Mesangial cell (primary cell): Measurements from ENCODE around the gene RBBP8NL. TPM values are rescaled to one million over a fixed set of nuclear protein-coding genes. Genes with fewer than 3 reads are reported as not detected.

Experiments
- total RNA-seq: library from RNA; depleted of rRNA; stranded (reverse); fragments of >200 nt; gene quantifications from 2 replicates; pipeline ENCODE4 v1.2.3, GENCODE V29; 2015

Gene RBBP8NL
- not detected in 2 replicates for total RNA-seq

GRCh38 chr20:62427172-62428001, at the start of gene RBBP8NL:
Gene RBBP8NL, minus strand, starts transcription at chr20:62427539. Its CDS starts 7,892 bp downstream, at chr20:62419647.

GRCh38 chr20:62475772-62476055, 48.4 kb upstream of the RBBP8NL start, which contains the start of gene GATA5:
Gene GATA5, minus strand, starts transcription at chr20:62475995. Its CDS starts 474 bp downstream, at chr20:62475521.

GRCh38 chr20:62407221-62407992, 19.9 kb downstream of the RBBP8NL start, which contains the start of gene CABLES2:
Gene CABLES2, minus strand, starts transcription at chr20:62407285. Its CDS starts 9 bp downstream, at chr20:62407276.

GRCh38 chr20:62386383-62387218, 40.7 kb downstream of the RBBP8NL start, which contains the start of gene RPS21:
Gene RPS21, plus strand, starts transcription at chr20:62387103. Its CDS starts 236 bp downstream, at chr20:62387339.

GRCh38 chr20:62367136-62367632, 60.2 kb downstream of the RBBP8NL start, which contains the start of gene LAMA5:
Gene LAMA5, minus strand, starts transcription at chr20:62367312. Its CDS starts 67 bp downstream, at chr20:62367245.

Other genes starting within 250 kb of the RBBP8NL start
- gene MTG2, start 244.5 kb downstream of the RBBP8NL start, total RNA-seq: 22.6 and 27.4 TPM in 2 replicates
- not detected in 2 replicates for gene HRH3, start 207.3 kb downstream of the RBBP8NL start, total RNA-seq
- gene OSBPL2, start 189.0 kb downstream of the RBBP8NL start, total RNA-seq: 11.4 and 15.8 TPM in 2 replicates
- gene ADRM1, start 124.5 kb downstream of the RBBP8NL start, total RNA-seq: 161 and 254 TPM in 2 replicates
- gene LAMA5, start 60.2 kb downstream of the RBBP8NL start, total RNA-seq: 226 and 838 TPM in 2 replicates
- gene RPS21, start 40.4 kb downstream of the RBBP8NL start, total RNA-seq: 1,188 and 1,768 TPM in 2 replicates
- gene CABLES2, start 20.3 kb downstream of the RBBP8NL start, total RNA-seq: 2.3 and 5.2 TPM in 2 replicates
- not detected in 2 replicates for gene GATA5, start 48.5 kb upstream of the RBBP8NL start, total RNA-seq
- 2.2 and 10.6 TPM in 2 replicates for gene SLCO4A1, start 215.0 kb upstream of the RBBP8NL start, total RNA-seq